ENCODE data around the gene MRPL36. TPM values are rescaled to one million over a fixed set of nuclear protein-coding genes. Genes with fewer than 3 reads are reported as not detected.

The MRPL36 gene
- total and polyA plus RNA-seq, 9 of the 15 experiments (the other 6 are each of a cell fraction or from before 2014, with no cell fraction given): 78.3 to 557 (median 124) TPM

- Histone ChIP-seq H2AFZ (ENCODE audit: low read depth, low read length) (no peak overlapping the region), H4K20me1 (replicated peaks; ENCODE audit: control insufficient read depth, insufficient read depth, low read length) (no peaks in the 10 kb centered on the region; the same call in 1 of the 2 replicates), H3K4me1 (replicated peaks in 1 of 2; ENCODE audit: control insufficient read depth in 2 of 2, insufficient read depth in 2 of 2, low read length in 2 of 2) (peaks cover 0 to 31% of the 10 kb centered on the region in 2 experiments; a peak in 3 of 5 replicates), H3K4me2 (ENCODE audit: insufficient read depth, low read length) (no peak overlapping the region), H3K9me1 (ENCODE audit: control insufficient read depth, insufficient read depth, low read length) (no peaks in the 10 kb centered on the region), H3K27ac (ENCODE audit: extremely low read depth, low read depth, low read length) (no peak overlapping the region), H3K9ac (ENCODE audit: insufficient read depth in 1 of 2, low read depth in 2 of 2, low read length in 2 of 2) (peak overlapping the region in 1 of 2 experiments; percentile 69; a peak in 2 of 4 replicates), H3K4me3 (no peak overlapping the region), H3K79me2 (ENCODE audit: control insufficient read depth, insufficient read depth, low read length) (peaks cover 10% of the 10 kb centered on the region), H3K27me3 (ENCODE audit: control insufficient read depth in 2 of 2, insufficient read depth in 2 of 2, low read length in 2 of 2) (peaks cover 12 to 17% of the 10 kb centered on the region in 2 experiments), H3K36me3 (ENCODE audit: control insufficient read depth, insufficient read depth, low read length) (peaks cover 25% of the 10 kb centered on the region), H3K9me3 (replicated peaks; ENCODE audit: control insufficient read depth, insufficient read depth, low read depth, low read length) (no peaks in the 10 kb centered on the region)
- no TSS peak for BruUV-seq (replicated peaks)
- in situ Hi-C loops (cut with MboI): no loop called here
- no peak for ATAC-seq
- DNase-seq (ENCODE audit: extremely low read depth in 1 of 4, low spot score in 3 of 4): no peak
- POLR2A ChIA-PET: interaction anchor here (0.6 kb wide), 1 partner anchor 21 kb away, joined by 3 read pairs; no protein-coding TSS in a partner anchor
- intact Hi-C loops (cut with micrococcal nuclease): no loop called here
- TF ChIP-seq FOXO4 (CRISPR knock-in tag; IDR thresholded peaks at IDR 0.05) (no peak), ZBTB49 (CRISPR knock-in tag; IDR thresholded peaks at IDR 0.05; ENCODE audit: borderline replicate concordance) (no peak), ELF4 (CRISPR knock-in tag; IDR thresholded peaks at IDR 0.05) (no peak), PHTF2 (CRISPR knock-in tag; IDR thresholded peaks at IDR 0.05) (no peak), COPS2 (conservative IDR thresholded peaks at IDR 0.05) (no peak), TEAD1 (CRISPR knock-in tag; IDR thresholded peaks at IDR 0.05) (no peak), JUNB (CRISPR knock-in tag; conservative IDR thresholded peaks at IDR 0.05) (no peak), RBM25 (IDR thresholded peaks at IDR 0.05; ENCODE audit: low read depth, low read length, severe bottlenecking) (no peak), POLR3G (IDR thresholded peaks at IDR 0.05; ENCODE audit: extremely low read depth, insufficient read length, insufficient replicate concordance) (no peak), MYNN (IDR thresholded peaks at IDR 0.05) (no peak), MYNN (CRISPR knock-in tag; IDR thresholded peaks at IDR 0.05) (no peak), SAFB2 (IDR thresholded peaks at IDR 0.05; ENCODE audit: borderline replicate concordance, low read depth, low read length, severe bottlenecking) (no peak), TAF15 (IDR thresholded peaks at IDR 0.05; ENCODE audit: low read depth, low read length) (no peak), HMGN3 (IDR thresholded peaks at IDR 0.05; ENCODE audit: borderline replicate concordance, extremely low read depth, insufficient read length, low read depth, low read length) (no peak)
- no peak for FAIRE-seq
- WGBS (ENCODE audit: insufficient coverage, low coverage, missing lambda C conversion rate): 63% methylated on average over 10 of the region's 10 CpGs
- CTCF ChIA-PET (ENCODE audit: low intra/inter-chr PET ratio): interaction anchor here (0.6 kb wide), 1 partner anchor 151 kb away, joined by 3 read pairs; no protein-coding TSS in a partner anchor
Observed at GRCh38 chr5:1793301-1793740, 6.3 kb downstream of the MRPL36 start.

Data from K562 (cell line).